Fibroblast of lung (primary cell): ENCODE data around the gene CYTH1. TPM values are rescaled to one million over a fixed set of nuclear protein-coding genes. Genes with fewer than 3 reads are reported as not detected.
A peak's percentile ranks its signal among the peaks of the same experiment; 100 is the strongest.
"Not testable (repeated sequence)": the region's sequence is repeated elsewhere in the genome, so short reads cannot be mapped to it uniquely, and the experiment has no call there.

ENCODE experiments used
- DNase-seq, 2 donors: peaks; one replicate each; pipeline versions ENCODE4 v3.0.0 to v3.0.0-alpha.2; 2010; ENCODE audit warnings: low read depth in 2 of 2
- H2AFZ ChIP-seq: 2 replicates; pipeline ENCODE4 v1.5.1; 2012; ENCODE audit warnings: low read length, control low read depth, inconsistent platforms
- H3K27ac ChIP-seq: 2 replicates; pipeline ENCODE4 v1.5.1; 2011; ENCODE audit warnings: low read length, control low read depth; ENCODE audit not compliant: insufficient read depth
- H3K27me3 ChIP-seq: 2 replicates; pipeline ENCODE4 v1.5.1; 2011; ENCODE audit warnings: mild to moderate bottlenecking, low read length; ENCODE audit not compliant: control insufficient read depth, insufficient read depth
- H3K36me3 ChIP-seq: 2 replicates; pipeline ENCODE4 v1.5.1; 2011; ENCODE audit warnings: low read length; ENCODE audit not compliant: control insufficient read depth, insufficient read depth
- H3K4me1 ChIP-seq: 2 replicates; pipeline ENCODE4 v1.5.1; 2011; ENCODE audit warnings: low read length; ENCODE audit not compliant: control insufficient read depth, insufficient read depth; ENCODE audit errors: extremely low read depth
- H3K4me2 ChIP-seq: 2 replicates; pipeline ENCODE4 v1.5.1; 2011; ENCODE audit warnings: low read length, control low read depth; ENCODE audit not compliant: insufficient read depth; ENCODE audit errors: extremely low read depth
- H3K4me3 ChIP-seq, 4 experiments: fragments of 200-600 bp in 1 of 4; sonication (generic) in 1 of 4; replicated peaks in 1 of 4; 2 replicates each; pipeline ENCODE4 v1.5.1; 2011 to 2016; ENCODE audit warnings: low read length in 4 of 4, low read depth in 3 of 4, mild to moderate bottlenecking in 3 of 4, control low read depth in 2 of 4, inconsistent platforms in 1 of 4, mixed read lengths in 1 of 4; ENCODE audit not compliant: insufficient read depth in 1 of 4; ENCODE audit errors: control extremely low read depth in 1 of 4
- H3K79me2 ChIP-seq: 2 replicates; pipeline ENCODE4 v1.5.1; 2012; ENCODE audit warnings: mild to moderate bottlenecking, low read length, inconsistent platforms; ENCODE audit not compliant: control insufficient read depth, insufficient read depth
- H3K9ac ChIP-seq: 2 replicates; pipeline ENCODE4 v1.5.1; 2011; ENCODE audit warnings: mild to moderate bottlenecking, low read length, control low read depth; ENCODE audit not compliant: insufficient read depth
- H3K9me3 ChIP-seq: 2 replicates; pipeline ENCODE4 v1.5.1; 2012; ENCODE audit warnings: low read depth, low read length; ENCODE audit not compliant: control insufficient read depth, insufficient read depth
- H4K20me1 ChIP-seq: 2 replicates; pipeline ENCODE4 v1.5.1; 2011; ENCODE audit warnings: low read length; ENCODE audit not compliant: control insufficient read depth, insufficient read depth; ENCODE audit errors: extremely low read depth
- CTCF ChIP-seq, 2 donors: IDR thresholded peaks in 1 of 2; conservative IDR thresholded peaks in 1 of 2; 1 replicate in 1 of 2; 2 replicates in 1 of 2; pipeline ENCODE4 v1.5.1; 2011 to 2012; ENCODE audit warnings: low read length in 2 of 2, control low read depth in 1 of 2, inconsistent platforms in 1 of 2, low read depth in 1 of 2, mild to moderate bottlenecking in 1 of 2
- EZH2 ChIP-seq: IDR thresholded peaks from 2 replicates; pipeline ENCODE4 v1.5.1; 2012; ENCODE audit warnings: low read length, control low read depth, mild to moderate bottlenecking; ENCODE audit errors: missing control alignments
- polyA plus RNA-seq, 2 donors: library from polyadenylated mRNA; depleted of rRNA in 1 of 2; stranded (reverse) in 1 of 2; unstranded in 1 of 2; fragments of >200 nt; gene quantifications; 2 replicates each; pipeline ENCODE4 v1.2.1, GENCODE V29; 2011 to 2012; ENCODE audit warnings: missing spikeins in 1 of 2
- total RNA-seq: library from RNA; depleted of rRNA; stranded (reverse); fragments of >200 nt; gene quantifications from 2 replicates; pipeline ENCODE4 v1.2.1, GENCODE V29; 2014

Gene CYTH1
- total and polyA plus RNA-seq, 2 donors (not counting 1 experiment from before 2014, with no cell fraction given), result 8.9 to 9.9 TPM

GRCh38 chr17:78672871-78673371 is 109.2 kb downstream of the CYTH1 start:
- Histone ChIP-seq H4K20me1 (no peaks in the 10 kb centered on the region), H3K4me1 (no peaks in the 10 kb centered on the region), H3K27ac (no peak overlapping the region), H3K4me3 (no peak overlapping the region), H3K9me3 (no peaks in the 10 kb centered on the region), H3K79me2 (no peaks in the 10 kb centered on the region), H3K27me3 (no peaks in the 10 kb centered on the region), H3K4me2 (no peak overlapping the region), H3K9ac (no peak overlapping the region), H3K36me3 (peaks cover 6% of the 10 kb centered on the region), H2AFZ (no peak overlapping the region)
- peak in 1 of 2 donors; percentile 20 for DNase-seq
- no peak for TF ChIP-seq CTCF (conservative IDR thresholded peaks at IDR 0.05 in 1 of 2, IDR thresholded peaks at IDR 0.05 in 1 of 2; ENCODE audit: low read depth in 1 of 2, low read length in 2 of 2)
- TF ChIP-seq EZH2, result no peak

- Histone ChIP-seq H2AFZ (no peak overlapping the region), H3K4me1 (no peaks in the 10 kb centered on the region), H3K9ac (no peak overlapping the region), H3K9me3 (no peaks in the 10 kb centered on the region), H3K79me2 (no peaks in the 10 kb centered on the region), H3K4me3 (no peak overlapping the region), H4K20me1 (no peaks in the 10 kb centered on the region), H3K27me3 (no peaks in the 10 kb centered on the region), H3K27ac (no peak overlapping the region), H3K36me3 (peaks cover 6% of the 10 kb centered on the region), H3K4me2 (no peak overlapping the region)
- peak; percentile 56 to 60 for DNase-seq
- TF ChIP-seq EZH2 (no peak), CTCF (conservative IDR thresholded peaks at IDR 0.05 in 1 of 2, IDR thresholded peaks at IDR 0.05 in 1 of 2; ENCODE audit: low read depth in 1 of 2, low read length in 2 of 2) (no peak)
These were observed 110.1 kb downstream of the CYTH1 start for GRCh38 chr17:78672005-78672404.

GRCh38 chr17:78671726-78672001 is 110.4 kb downstream of the CYTH1 start:
- H3K27ac ChIP-seq, H3K4me2 ChIP-seq, H3K4me1 ChIP-seq, H3K36me3 ChIP-seq, H3K27me3 ChIP-seq, H4K20me1 ChIP-seq, H3K9ac ChIP-seq, H3K79me2 ChIP-seq, DNase-seq, H2AFZ ChIP-seq, H3K9me3 ChIP-seq, H3K4me3 ChIP-seq: not testable (repeated sequence)
